Epithelial cell of esophagus (primary cell): ENCODE measurements around the gene IKZF2.

Experiments used
- DNase-seq: peaks from one replicate; pipeline ENCODE4 v3.0.0; 2010; ENCODE audit warnings: low read depth
- H3K4me3 ChIP-seq: 2 replicates; pipeline ENCODE4 v1.5.1; 2011; ENCODE audit warnings: mild to moderate bottlenecking, low read length, control low read depth
- CTCF ChIP-seq: IDR thresholded peaks from 2 replicates; pipeline ENCODE4 v1.5.1; 2011; ENCODE audit warnings: low read depth, mild to moderate bottlenecking, low read length, control low read depth, inconsistent platforms; ENCODE audit not compliant: insufficient read depth; ENCODE audit errors: missing control alignments

Gene IKZF2

GRCh38 chr2:213086571-213086970, 64.8 kb downstream of the IKZF2 start:
- H3K4me3 ChIP-seq: no peak overlapping the region
- no peak for TF ChIP-seq CTCF
- DNase-seq: no peak

- no peak for TF ChIP-seq CTCF
- no peak overlapping the region for H3K4me3 ChIP-seq
Measured at GRCh38 chr2:213086050-213086449, 65.4 kb downstream of the IKZF2 start.

GRCh38 chr2:213085538-213085937, 65.9 kb downstream of the IKZF2 start:
- no peak for TF ChIP-seq CTCF
- H3K4me3 ChIP-seq: no peak overlapping the region
- no peak for DNase-seq

More at GRCh38 chr2:213086050-213086449, 65.4 kb downstream of the IKZF2 start:
- no peak for DNase-seq

GRCh38 chr2:213084261-213084660, 67.2 kb downstream of the IKZF2 start:
- no peak for TF ChIP-seq CTCF
- no peak for DNase-seq
- no peak overlapping the region for H3K4me3 ChIP-seq

GRCh38 chr2:213080969-213081617, 70.3 kb downstream of the IKZF2 start:
- no peak for TF ChIP-seq CTCF

GRCh38 chr2:213079756-213080155, 71.7 kb downstream of the IKZF2 start:
- TF ChIP-seq CTCF: no peak
- DNase-seq: no peak

More at GRCh38 chr2:213080969-213081617, 70.3 kb downstream of the IKZF2 start:
- H3K4me3 ChIP-seq: no peak overlapping the region
- no peak for DNase-seq

GRCh38 chr2:213078686-213079085, 72.7 kb downstream of the IKZF2 start:
- H3K4me3 ChIP-seq: no peak overlapping the region
- DNase-seq: no peak
- no peak for TF ChIP-seq CTCF

More at GRCh38 chr2:213079756-213080155, 71.7 kb downstream of the IKZF2 start:
- H3K4me3 ChIP-seq: no peak overlapping the region
